ENCODE measurements around the gene GRM7. TPM values are rescaled to one million over a fixed set of nuclear protein-coding genes. Genes with fewer than 3 reads are reported as not detected.

GRM7 gene
- total RNA-seq, 1 donor from 2014 or later: not detected

GRCh38 chr3:7621651-7622050, 760.7 kb downstream of the GRM7 start:
- no peak for DNase-seq (ENCODE audit: low read depth)
- Histone ChIP-seq H3K27me3 (ENCODE audit: control insufficient read depth, insufficient read depth, low read length) (no peaks in the 10 kb centered on the region), H3K36me3 (ENCODE audit: control insufficient read depth, insufficient read depth, low read length) (no peaks in the 10 kb centered on the region), H3K4me3 (ENCODE audit: low read depth, low read length) (no peak overlapping the region)
- FAIRE-seq: no peak
- no peak for TF ChIP-seq CTCF (IDR thresholded peaks at IDR 0.05; ENCODE audit: insufficient read depth, low read length, severe bottlenecking)

- H3K36me3 ChIP-seq (ENCODE audit: control insufficient read depth, insufficient read depth, low read length): no peaks in the 10 kb centered on the region
- FAIRE-seq (no peak), DNase-seq (ENCODE audit: low read depth) (no peak)
- TF ChIP-seq CTCF (IDR thresholded peaks at IDR 0.05; ENCODE audit: insufficient read depth, low read length, severe bottlenecking): no peak
- no peak overlapping the region for H3K4me3 ChIP-seq (ENCODE audit: low read depth, low read length)
- H3K27me3 ChIP-seq (ENCODE audit: control insufficient read depth, insufficient read depth, low read length): no peaks in the 10 kb centered on the region
Observed at GRCh38 chr3:7625021-7625420, 764.1 kb downstream of the GRM7 start.

- FAIRE-seq: no peak
- TF ChIP-seq CTCF (IDR thresholded peaks at IDR 0.05; ENCODE audit: insufficient read depth, low read length, severe bottlenecking): no peak
- Histone ChIP-seq H3K36me3 (ENCODE audit: control insufficient read depth, insufficient read depth, low read length) (no peaks in the 10 kb centered on the region), H3K4me3 (ENCODE audit: low read depth, low read length) (no peak overlapping the region), H3K27me3 (ENCODE audit: control insufficient read depth, insufficient read depth, low read length) (no peaks in the 10 kb centered on the region)
- no peak for DNase-seq (ENCODE audit: low read depth)
Observed at GRCh38 chr3:7630351-7630911, 769.5 kb downstream of the GRM7 start.

GRCh38 chr3:7630925-7631324, 770.0 kb downstream of the GRM7 start:
- no peak for TF ChIP-seq CTCF (IDR thresholded peaks at IDR 0.05; ENCODE audit: insufficient read depth, low read length, severe bottlenecking)
- no peak for FAIRE-seq
- DNase-seq (ENCODE audit: low read depth): no peak

GRCh38 chr3:7632305-7632704, 771.4 kb downstream of the GRM7 start:
- Histone ChIP-seq H3K4me3 (ENCODE audit: low read depth, low read length) (no peak overlapping the region), H3K27me3 (ENCODE audit: control insufficient read depth, insufficient read depth, low read length) (no peaks in the 10 kb centered on the region), H3K36me3 (ENCODE audit: control insufficient read depth, insufficient read depth, low read length) (no peaks in the 10 kb centered on the region)
- DNase-seq (ENCODE audit: low read depth) (no peak), FAIRE-seq (no peak)
- TF ChIP-seq CTCF (IDR thresholded peaks at IDR 0.05; ENCODE audit: insufficient read depth, low read length, severe bottlenecking): no peak

More at GRCh38 chr3:7630925-7631324, 770.0 kb downstream of the GRM7 start:
- H3K36me3 ChIP-seq (ENCODE audit: control insufficient read depth, insufficient read depth, low read length): no peaks in the 10 kb centered on the region
- H3K4me3 ChIP-seq (ENCODE audit: low read depth, low read length): no peak overlapping the region
- H3K27me3 ChIP-seq (ENCODE audit: control insufficient read depth, insufficient read depth, low read length): no peaks in the 10 kb centered on the region

- Histone ChIP-seq H3K27me3 (ENCODE audit: control insufficient read depth, insufficient read depth, low read length) (no peaks in the 10 kb centered on the region), H3K36me3 (ENCODE audit: control insufficient read depth, insufficient read depth, low read length) (no peaks in the 10 kb centered on the region), H3K4me3 (ENCODE audit: low read depth, low read length) (no peak overlapping the region)
- no peak for TF ChIP-seq CTCF (IDR thresholded peaks at IDR 0.05; ENCODE audit: insufficient read depth, low read length, severe bottlenecking)
- FAIRE-seq (no peak), DNase-seq (ENCODE audit: low read depth) (no peak)
Observed at GRCh38 chr3:7637694-7638093, 776.8 kb downstream of the GRM7 start.

Data from bronchial epithelial cell (primary cell).